ENCODE results near the gene LRIT1.

DNA sequence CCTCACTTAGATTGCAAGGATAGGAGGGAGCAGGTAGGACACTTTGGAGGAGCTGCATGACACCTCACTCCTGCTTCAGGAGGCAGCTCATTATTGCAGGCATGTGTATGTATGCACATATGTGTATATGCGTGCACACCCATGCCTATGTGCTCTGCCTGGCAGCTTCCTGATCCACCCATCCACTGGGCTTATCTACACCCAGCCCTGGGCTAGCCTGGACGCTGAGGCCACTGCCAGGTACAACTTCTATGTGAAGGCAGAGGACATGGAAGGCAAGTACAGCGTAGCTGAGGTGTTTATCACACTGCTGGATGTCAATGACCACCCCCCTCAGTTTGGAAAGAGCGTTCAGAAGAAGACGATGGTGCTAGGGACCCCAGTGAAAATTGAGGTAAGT, 29.3 kb downstream of the LRIT1 start:
- TF ChIP-seq EZH2 (IDR thresholded peaks at IDR 0.05) (no peak), POLR2AphosphoS5 (IDR thresholded peaks at IDR 0.05; ENCODE audit: borderline replicate concordance, low read depth, low read length) (no peak)

Measured in SK-N-MC (cell line).